Measurements from ENCODE around the gene LSM11. TPM values are rescaled to one million over a fixed set of nuclear protein-coding genes. Genes with fewer than 3 reads are reported as not detected.

Gene LSM11
- polyA plus RNA-seq, 1 experiment, result 2.4 TPM

- peaks cover 4% of the 10 kb centered on the region for H3K36me3 ChIP-seq (ENCODE audit: control insufficient read depth, insufficient read depth, low read length)
- POLR2A ChIA-PET, result no interaction called here
- H3K4me3 ChIP-seq (ENCODE audit: low read depth, low read length), result no peak overlapping the region
- CTCF ChIA-PET, result interaction anchor here (0.7 to 5.4 kb wide), 2 partner anchors 9 to 406 kb away, joined by 3 to 42 read pairs; partner anchors contain the start of gene LSM11
- no peak for TF ChIP-seq CTCF (IDR thresholded peaks at IDR 0.05; ENCODE audit: insufficient read depth, low read depth, low read length)
- no peak for DNase-seq (ENCODE audit: low read depth)
- no peaks in the 10 kb centered on the region for H3K27me3 ChIP-seq (ENCODE audit: control insufficient read depth, insufficient read depth, low read length)
Measured at GRCh38 chr5:157734436-157734835, 9.1 kb upstream of the LSM11 start.

GRCh38 chr5:157735991-157736390 is 7.5 kb upstream of the LSM11 start:
- POLR2A ChIA-PET, result no interaction called here
- Histone ChIP-seq H3K4me3 (ENCODE audit: low read depth, low read length) (no peak overlapping the region), H3K27me3 (ENCODE audit: control insufficient read depth, insufficient read depth, low read length) (no peaks in the 10 kb centered on the region), H3K36me3 (ENCODE audit: control insufficient read depth, insufficient read depth, low read length) (peaks cover 4% of the 10 kb centered on the region)
- CTCF ChIA-PET, result no interaction called here
- DNase-seq (ENCODE audit: low read depth), result no peak
- no peak for TF ChIP-seq CTCF (IDR thresholded peaks at IDR 0.05; ENCODE audit: insufficient read depth, low read depth, low read length)

GRCh38 chr5:157739388-157740228 is 3.9 kb upstream of the LSM11 start:
- Histone ChIP-seq H3K27me3 (ENCODE audit: control insufficient read depth, insufficient read depth, low read length) (no peaks in the 10 kb centered on the region), H3K36me3 (ENCODE audit: control insufficient read depth, insufficient read depth, low read length) (peaks cover 1% of the 10 kb centered on the region), H3K4me3 (ENCODE audit: low read depth, low read length) (no peak overlapping the region)
- ChIA-PET CTCF (interaction anchor here (0.6 to 0.7 kb wide), 2 partner anchors 11 to 39 kb away, joined by 3 read pairs; no protein-coding TSS in a partner anchor), POLR2A (no interaction called here)
- no peak for TF ChIP-seq CTCF (IDR thresholded peaks at IDR 0.05; ENCODE audit: insufficient read depth, low read depth, low read length)
- DNase-seq (ENCODE audit: low read depth), result no peak

DNA sequence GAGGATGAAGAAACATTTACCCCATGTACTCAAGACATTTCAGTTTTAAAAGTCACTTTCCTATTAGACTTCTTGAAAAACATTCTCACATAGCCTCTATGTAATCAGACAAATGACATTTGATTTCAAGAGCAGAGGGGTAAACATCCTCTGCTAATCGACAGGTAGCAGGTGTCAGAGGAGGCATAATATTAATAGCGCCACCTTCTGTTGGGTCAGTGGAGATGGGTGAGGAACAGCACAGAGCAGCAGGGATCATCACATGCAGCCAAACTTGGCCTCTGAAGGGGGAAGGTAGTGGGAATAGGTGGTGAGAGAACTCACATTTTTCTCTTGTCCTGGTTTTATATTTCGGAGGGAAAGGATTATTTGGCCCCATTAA is 3.3 kb upstream of the LSM11 start:
- DNase-seq (ENCODE audit: low read depth), result no peak
- H3K4me3 ChIP-seq (ENCODE audit: low read depth, low read length), result no peak overlapping the region
- ChIA-PET CTCF (no interaction called here), POLR2A (no interaction called here)
- TF ChIP-seq CTCF (IDR thresholded peaks at IDR 0.05; ENCODE audit: insufficient read depth, low read depth, low read length), result peak; percentile 55
- H3K36me3 ChIP-seq (ENCODE audit: control insufficient read depth, insufficient read depth, low read length), result peaks cover under 1% of the 10 kb centered on the region
- H3K27me3 ChIP-seq (ENCODE audit: control insufficient read depth, insufficient read depth, low read length), result no peaks in the 10 kb centered on the region

GRCh38 chr5:157741131-157741530 is 2.4 kb upstream of the LSM11 start:
- ChIA-PET CTCF (interaction anchor here (0.6 to 4.6 kb wide), 4 partner anchors 9 to 1747 kb away, joined by 3 to 42 read pairs (median 29); partner anchors contain the start of gene THG1L), POLR2A (no interaction called here)
- DNase-seq (ENCODE audit: low read depth), result no peak
- H3K4me3 ChIP-seq (ENCODE audit: low read depth, low read length), result no peak overlapping the region
- H3K27me3 ChIP-seq (ENCODE audit: control insufficient read depth, insufficient read depth, low read length), result no peaks in the 10 kb centered on the region
- H3K36me3 ChIP-seq (ENCODE audit: control insufficient read depth, insufficient read depth, low read length), result no peaks in the 10 kb centered on the region; the same call in 1 of the 2 replicates
- TF ChIP-seq CTCF (IDR thresholded peaks at IDR 0.05; ENCODE audit: insufficient read depth, low read depth, low read length), result no peak

All from BJ (cell line).